GM08714 (cell line): ENCODE results near the gene IREB2.
"Not testable (repeated sequence)": the region's sequence is repeated elsewhere in the genome, so short reads cannot be mapped to it uniquely, and the experiment has no call there.

Experiments
- H3K4me3 ChIP-seq: fragments of 200-500 bp; sonication (Bioruptor generic); 2 replicates; pipeline ENCODE4 v1.5.1; 2014; ENCODE audit warnings: mild to moderate bottlenecking, low read length, inconsistent platforms
- ZNF274 ChIP-seq: IDR thresholded peaks from 2 replicates; pipeline ENCODE4 v1.6.1; 2012; ENCODE audit warnings: mild to moderate bottlenecking, low read depth, low read length

IREB2 gene

DNA sequence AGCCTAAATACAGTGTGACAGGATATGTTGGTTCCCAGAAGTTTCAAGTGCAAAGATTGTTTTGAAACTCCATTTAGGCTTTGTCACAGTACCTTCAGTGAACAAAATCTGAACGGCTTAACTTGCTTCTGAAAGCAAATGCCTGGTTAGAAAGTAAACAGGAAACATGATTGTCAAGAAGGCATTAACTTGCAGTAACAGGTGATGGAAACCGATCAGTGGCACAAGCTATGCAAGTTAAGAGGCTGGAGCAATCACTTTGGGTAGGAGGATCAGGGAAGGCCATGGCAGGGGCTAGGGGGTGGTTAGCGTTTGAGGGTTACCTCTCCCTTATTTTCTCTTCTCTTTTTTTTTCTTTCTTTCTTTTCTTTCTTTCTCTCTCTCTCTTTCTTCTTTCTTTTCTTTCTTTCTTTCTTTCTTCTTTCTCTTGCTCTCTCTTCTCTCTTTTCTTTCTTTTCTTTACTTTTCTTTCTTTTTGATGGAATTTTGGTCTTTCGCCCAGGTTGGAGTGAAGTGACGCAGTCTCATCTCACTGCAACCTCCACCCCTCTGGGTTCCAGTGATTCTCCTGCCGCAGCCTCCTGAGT lies 71.8 kb downstream of the IREB2 start:
- TF ChIP-seq ZNF274 = no peak
- no peak overlapping the region for H3K4me3 ChIP-seq

DNA sequence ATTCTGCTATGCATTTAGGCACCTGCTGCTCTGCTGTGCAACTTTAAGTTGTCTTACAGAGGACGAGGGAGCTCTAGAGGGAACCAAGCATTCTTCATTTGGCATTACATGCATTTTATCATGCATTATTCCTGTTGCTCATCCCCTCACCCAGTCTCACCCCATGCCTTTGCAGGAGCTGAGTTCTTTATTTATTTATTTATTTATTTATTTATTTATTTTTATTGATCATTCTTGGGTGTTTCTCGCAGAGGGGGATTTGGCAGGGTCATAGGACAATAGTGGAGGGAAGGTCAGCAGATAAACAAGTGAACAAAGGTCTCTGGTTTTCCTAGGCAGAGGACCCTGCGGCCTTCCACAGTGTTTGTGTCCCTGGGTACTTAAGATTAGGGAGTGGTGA lies 82.0 kb downstream of the IREB2 start:
- not testable (repeated sequence) for H3K4me3 ChIP-seq

DNA sequence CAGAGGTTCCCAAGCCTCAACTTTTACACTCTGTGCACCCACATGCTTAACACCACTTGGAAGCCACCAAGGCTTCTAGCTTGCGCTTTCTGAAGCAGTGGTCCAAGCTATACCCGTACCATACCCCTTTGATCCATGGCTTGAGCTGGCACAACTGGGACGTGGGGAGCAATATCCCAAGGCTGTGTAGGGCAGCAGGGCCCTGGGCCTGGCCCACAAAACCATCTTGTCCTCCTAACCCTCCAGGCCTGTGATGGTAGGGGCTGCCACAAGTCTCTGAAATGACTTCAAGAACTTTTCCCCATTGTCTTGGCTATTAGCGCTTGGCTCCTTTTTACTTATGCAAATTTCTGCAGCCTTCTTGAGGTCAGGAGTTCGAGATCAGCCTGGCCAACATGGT lies 86.2 kb downstream of the IREB2 start:
- no peak overlapping the region for H3K4me3 ChIP-seq
- TF ChIP-seq ZNF274 = no peak

DNA sequence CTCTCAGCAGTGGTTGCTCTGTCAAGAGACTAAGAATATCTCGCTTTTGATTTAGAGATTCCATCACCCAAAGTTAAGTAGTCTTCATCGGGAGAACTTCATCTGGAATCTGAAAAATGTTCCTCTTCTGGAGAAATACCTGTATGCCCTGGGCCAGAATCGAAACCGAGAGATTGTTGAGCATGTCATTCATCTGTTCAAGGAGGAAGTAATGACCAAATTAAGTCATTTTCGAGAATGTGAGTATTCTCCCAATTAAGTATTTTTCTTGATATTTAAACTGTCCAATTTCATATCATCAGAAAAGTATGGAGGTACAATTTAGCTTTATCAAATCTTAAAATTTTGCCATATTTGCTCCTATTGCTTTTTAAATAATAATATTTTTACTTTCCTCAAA lies 89.3 kb downstream of the IREB2 start:
- H3K4me3 ChIP-seq = no peak overlapping the region
- TF ChIP-seq ZNF274 = no peak

DNA sequence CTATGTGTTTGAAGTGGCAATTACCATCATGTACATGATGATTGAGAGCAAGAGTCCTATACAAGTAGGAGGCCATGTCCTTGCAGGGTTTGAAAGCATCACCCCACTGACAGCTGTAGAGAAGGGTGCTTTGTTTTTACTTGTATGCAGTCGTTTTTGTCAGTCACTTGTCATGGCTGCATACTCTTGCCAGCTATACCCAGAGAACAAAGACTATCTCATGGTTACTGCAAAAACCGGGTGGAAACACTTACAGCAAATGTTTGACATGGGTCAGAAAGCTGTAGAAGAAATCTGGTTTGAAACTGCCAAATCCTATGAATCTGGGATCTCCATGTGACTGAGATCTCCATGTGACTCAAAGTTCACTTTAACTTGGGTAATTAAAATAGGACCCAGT lies 95.3 kb downstream of the IREB2 start:
- H3K4me3 ChIP-seq = no peak overlapping the region
- no peak for TF ChIP-seq ZNF274

DNA sequence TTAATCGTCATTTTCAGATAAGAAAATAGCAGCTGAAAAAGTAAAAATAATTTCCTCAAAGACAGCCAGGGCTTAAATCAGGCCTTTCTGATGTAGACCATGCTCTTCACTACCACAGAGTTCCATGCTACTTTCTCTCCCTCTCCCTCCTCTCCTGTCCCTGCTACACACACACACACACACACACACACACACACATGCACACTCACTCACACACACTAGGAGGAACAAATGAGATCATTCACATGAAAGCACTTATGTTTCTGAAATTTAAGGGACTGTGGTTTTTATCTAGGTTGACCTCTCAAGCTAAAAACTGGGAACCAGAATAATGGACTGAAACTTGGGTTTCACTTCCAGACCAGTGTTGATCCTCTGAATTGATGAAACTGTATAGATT lies 98.1 kb downstream of the IREB2 start:
- no peak for TF ChIP-seq ZNF274
- no peak overlapping the region for H3K4me3 ChIP-seq

DNA sequence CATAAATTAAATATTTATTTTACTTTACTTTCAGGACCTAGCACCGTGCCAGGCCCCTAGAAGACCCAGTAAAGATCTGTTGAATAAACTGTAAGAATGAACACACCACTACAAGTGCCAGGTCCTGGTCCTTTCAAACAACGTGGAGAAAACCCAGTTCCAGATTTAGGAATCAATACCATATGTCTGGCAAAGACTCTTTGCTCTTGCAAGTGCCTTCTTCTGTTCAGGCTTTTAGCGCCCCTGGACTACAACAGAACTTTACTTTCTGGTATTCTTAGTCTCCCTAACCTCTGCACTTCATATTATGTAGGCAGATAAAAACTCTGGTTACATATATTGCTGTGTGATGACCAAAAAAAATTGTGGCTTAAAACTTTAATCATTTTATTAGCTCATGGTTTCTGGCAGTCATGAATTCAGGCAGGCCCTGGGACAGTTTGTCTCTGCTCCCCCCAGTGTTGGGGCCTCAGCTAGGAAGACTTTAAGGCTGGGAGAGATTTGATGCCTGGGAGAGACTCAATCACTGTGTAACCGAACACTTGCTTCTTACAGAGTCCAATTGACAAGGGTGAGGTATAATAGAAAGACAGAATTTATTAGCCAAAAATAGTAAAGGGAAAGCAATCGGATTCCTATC lies 99.4 kb downstream of the IREB2 start:
- no peak for TF ChIP-seq ZNF274
- no peak overlapping the region for H3K4me3 ChIP-seq

DNA sequence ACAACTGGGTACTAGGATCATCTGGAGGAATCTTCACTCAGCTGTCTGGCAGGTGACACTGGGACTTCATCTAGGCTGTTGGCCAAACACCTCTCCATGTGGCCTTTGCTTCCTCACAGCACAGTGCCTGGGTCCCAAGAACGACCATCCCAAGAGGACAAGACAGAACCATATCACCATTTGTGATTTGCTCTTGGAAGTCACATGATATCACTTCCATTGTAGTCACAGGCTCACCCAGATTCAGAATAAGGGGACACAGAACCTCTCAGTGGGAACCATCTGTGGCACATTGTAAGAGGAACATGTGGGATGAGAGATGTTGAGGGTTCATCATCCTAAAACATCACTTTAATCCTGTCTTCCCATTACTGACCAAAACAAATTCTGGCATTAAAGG lies 100.3 kb downstream of the IREB2 start:
- TF ChIP-seq ZNF274 = no peak
- H3K4me3 ChIP-seq = no peak overlapping the region

DNA sequence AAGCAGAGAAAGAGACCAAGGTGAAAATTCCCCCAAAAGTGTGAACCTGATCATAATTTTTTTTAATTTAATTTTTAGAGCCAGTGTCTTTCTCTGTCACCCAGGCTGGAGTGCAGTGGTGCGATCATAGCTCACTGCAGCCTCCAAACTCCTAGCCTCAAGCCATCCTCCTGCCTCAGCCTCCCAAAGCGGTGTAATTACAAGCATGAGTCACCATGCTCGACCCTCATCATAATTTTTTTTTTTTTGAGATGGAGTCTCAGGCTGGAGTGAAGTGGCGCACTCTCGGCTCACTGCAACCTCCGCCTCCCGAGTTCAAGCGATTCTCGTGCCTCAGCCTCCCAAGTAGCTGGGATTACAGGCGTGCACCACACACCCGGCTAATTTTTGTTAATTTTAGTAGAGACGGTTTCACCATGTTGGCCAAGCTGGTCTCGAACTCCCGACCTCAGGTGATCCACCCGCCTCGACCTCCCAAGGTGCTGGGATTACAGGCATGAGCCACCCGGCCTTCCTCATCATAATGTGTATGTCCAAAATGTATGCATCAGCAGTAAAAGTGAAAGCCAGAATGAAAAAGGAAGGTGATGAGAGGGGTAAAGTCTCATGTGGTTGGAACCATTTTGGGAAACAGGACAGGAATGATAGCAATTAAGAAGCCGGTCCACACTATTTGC lies 101.6 kb downstream of the IREB2 start:
- peak overlapping the region; percentile 92 for H3K4me3 ChIP-seq

DNA sequence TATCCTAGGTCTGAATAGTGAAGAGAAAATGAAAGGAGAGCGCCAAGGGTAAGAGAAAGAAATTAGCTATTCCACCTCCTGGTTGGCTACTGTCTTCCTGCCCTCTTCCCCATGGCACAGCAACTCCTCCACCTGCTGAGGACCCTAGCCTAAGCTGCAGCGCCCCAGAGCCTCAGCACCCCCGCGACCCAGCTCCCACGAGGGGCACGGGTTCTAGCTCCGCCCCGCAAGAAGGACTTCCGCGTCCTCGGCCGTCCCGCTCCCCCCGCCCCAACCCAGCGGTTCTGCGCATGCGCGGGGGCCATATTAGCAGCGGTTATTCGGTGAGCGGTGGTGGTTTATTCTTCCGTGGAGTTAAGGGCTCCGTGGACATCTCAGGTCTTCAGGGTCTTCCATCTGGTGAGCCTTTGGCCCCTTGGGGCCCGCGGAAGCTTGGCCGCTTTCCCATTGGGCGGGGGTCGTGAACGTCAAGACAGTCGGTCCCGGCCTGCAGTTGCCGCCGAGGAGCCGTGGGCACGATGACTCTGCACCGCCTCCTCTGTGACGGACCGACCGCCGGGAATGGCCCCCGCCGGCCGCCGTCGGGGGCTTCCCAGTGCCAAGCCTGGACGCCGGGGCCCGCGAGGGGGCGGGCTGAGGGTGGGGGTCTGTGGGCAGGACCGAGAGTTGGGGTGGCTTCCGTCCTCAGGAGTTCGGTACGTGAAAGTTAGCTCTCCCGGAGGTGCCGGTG lies 102.3 kb downstream of the IREB2 start, which contains the start of gene PSMA4:
Gene PSMA4, plus strand, starts transcription at position 304 of the 730 bp plus-strand sequence. CDS start 1,484 bp downstream, outside the sequence.
- H3K4me3 ChIP-seq = peak within 1 kb of the TSS; percentile 92
- no peak for TF ChIP-seq ZNF274

DNA sequence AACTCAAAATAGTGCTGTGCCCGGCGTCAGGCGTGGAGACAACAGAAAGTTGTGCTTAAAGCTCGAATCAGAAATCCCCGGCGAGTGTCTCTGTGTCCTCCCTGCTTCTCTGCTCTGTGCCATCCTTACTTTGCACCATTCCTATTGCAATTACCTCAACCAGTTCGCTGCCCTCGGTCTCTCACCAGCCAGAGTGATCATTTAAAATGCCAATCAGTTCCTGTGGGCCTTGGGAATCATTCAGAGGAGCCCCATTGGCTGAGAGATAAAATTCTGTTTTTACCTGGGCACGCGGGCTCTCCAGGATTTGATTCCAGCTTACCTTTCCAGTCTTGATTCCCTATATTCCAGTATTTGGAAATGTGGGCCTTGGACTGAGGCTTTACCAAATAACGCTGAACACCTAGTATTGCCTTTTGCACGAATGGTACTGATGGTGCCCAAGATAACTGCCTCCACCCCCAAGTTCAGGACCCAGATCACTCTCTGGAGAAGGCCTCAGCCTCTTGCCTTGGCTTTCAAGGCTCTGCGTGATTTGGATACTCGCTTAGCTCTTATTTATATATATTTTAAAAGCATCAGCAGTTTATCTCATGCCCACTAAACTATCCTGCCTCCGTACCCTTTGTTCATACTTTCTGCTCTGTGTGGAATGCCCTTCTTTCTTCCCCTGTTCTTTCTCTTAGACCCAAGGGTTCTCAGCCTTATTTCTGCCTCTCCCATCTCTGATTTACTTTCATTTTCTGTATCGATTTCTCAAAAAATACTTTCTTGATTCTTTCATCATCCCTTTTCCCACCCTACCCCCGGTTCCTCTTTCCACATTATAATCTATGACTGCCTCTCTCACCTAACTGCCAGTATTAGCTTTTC lies 103.1 kb downstream of the IREB2 start:
- TF ChIP-seq ZNF274 = no peak

DNA sequence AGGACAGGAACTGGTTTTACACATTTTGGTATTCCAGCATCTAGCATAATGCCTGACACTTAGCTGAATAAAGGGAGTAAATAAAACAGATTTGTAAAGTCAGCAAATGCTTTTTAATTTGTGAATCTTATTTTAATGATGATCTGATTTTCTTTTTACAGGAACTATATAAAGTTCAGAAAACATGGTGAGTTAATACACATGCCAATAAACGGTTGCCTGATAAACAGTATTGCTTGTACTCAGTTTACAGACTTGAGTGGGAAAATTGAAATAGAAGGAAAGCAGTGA lies 103.7 kb downstream of the IREB2 start:
- TF ChIP-seq ZNF274 = no peak
- H3K4me3 ChIP-seq = peak overlapping the region; percentile 92

More for the DNA sequence above, 103.1 kb downstream of the IREB2 start:
- H3K4me3 ChIP-seq = peak overlapping the region; percentile 92

DNA sequence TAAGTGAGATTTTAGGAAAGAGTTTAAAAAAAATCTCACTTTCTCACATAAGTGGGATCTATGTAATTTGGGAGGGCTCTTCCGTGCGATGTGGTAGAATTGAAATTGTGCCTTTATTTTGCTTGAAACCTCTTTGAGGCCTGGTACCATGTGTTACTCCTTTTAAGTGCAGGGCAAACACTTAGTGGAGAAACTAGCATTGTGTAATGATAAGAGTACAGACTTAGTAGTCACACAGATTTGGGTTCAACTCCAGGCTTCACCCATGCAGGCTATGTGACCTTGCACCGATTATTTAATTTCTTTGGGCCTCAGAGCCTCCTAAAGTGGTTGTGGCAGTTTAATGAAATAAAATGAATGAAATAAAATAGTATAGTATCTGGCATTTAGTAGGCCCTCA lies 104.6 kb downstream of the IREB2 start:
- no peak for TF ChIP-seq ZNF274
- H3K4me3 ChIP-seq = no peak overlapping the region

DNA sequence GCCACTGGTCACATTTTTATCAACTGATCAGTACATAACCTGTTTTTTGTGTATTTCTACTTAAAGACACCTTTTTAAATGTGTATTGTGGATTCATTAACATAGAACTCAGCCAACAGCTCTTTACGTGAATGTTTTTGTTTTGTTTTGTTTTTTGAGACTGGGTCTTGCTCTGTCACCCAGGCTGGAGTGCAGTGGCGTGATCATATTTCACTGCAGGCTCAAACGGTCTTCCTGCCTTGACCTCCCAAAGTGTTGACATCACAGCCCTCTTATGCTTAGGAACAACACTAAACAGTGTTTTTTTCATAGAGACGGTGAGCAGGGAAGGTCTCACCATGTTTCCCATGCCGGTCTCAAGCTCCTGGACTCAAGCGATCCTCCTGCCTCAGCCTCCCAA lies 112.2 kb downstream of the IREB2 start:
- TF ChIP-seq ZNF274 = no peak

DNA sequence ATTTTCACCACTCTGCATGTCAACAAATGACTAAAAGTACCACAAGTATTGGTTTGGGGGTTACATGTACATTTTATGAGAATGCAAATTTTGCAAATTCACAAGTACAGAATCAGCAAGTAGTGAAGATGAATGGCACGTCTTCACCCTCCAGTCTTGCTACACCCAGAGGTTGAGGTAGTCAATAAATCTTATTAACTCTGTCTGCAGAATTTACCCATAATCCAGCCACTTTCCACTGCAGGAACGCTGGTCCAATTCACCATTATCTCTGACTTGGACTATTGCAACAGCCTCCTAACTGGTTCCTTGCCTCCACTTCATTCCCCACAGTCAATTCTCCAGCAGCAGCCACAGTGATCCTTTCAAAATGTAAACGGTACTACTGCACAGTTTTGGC lies 112.8 kb downstream of the IREB2 start:
- TF ChIP-seq ZNF274 = no peak

More for the DNA sequence above, 112.2 kb downstream of the IREB2 start:
- H3K4me3 ChIP-seq = no peak overlapping the region

More for the DNA sequence above, 112.8 kb downstream of the IREB2 start:
- H3K4me3 ChIP-seq = no peak overlapping the region
